OCI-LY1 (cell line): Measurements from ENCODE around the gene HNRNPLL.

Experiments
- H2AFZ ChIP-seq: fragments of 200-600 bp; sonication (generic), shearing (Covaris generic); 2 replicates; pipeline ENCODE4 v1.6.0; 2014; ENCODE audit warnings: antibody characterized with exemption, mild to moderate bottlenecking, low read length
- H3F3A ChIP-seq: fragments of 200-600 bp; sonication (generic), shearing (Covaris generic); 2 replicates; pipeline ENCODE4 v1.6.0; 2014; ENCODE audit warnings: mild to moderate bottlenecking, antibody characterized with exemption, low read length, moderate library complexity; ENCODE audit not compliant: insufficient read depth
- H3K27ac ChIP-seq: fragments of 200-600 bp; sonication (generic); 2 replicates; pipeline ENCODE4 v1.5.1; 2014; ENCODE audit warnings: low read length, mixed run types, mild to moderate bottlenecking, low read depth; ENCODE audit not compliant: poor library complexity, severe bottlenecking
- H3K27me3 ChIP-seq: fragments of 200-600 bp; sonication (generic); 2 replicates; pipeline ENCODE4 v1.6.0; 2014; ENCODE audit warnings: antibody characterized with exemption, mild to moderate bottlenecking, low read length, moderate library complexity; ENCODE audit not compliant: insufficient read depth
- H3K36me3 ChIP-seq: fragments of 200-600 bp; sonication (generic); 2 replicates; pipeline ENCODE4 v1.6.1; 2014; ENCODE audit warnings: mild to moderate bottlenecking, antibody characterized with exemption, low read length, moderate library complexity, mixed read lengths; ENCODE audit not compliant: insufficient read depth
- H3K4me1 ChIP-seq: fragments of 200-600 bp; sonication (generic); 2 replicates; pipeline ENCODE4 v1.5.1; 2014; ENCODE audit warnings: mild to moderate bottlenecking, low read length, moderate library complexity; ENCODE audit not compliant: insufficient read depth, severe bottlenecking
- H3K4me2 ChIP-seq: fragments of 200-600 bp; sonication (generic), shearing (Covaris generic); 2 replicates; pipeline ENCODE4 v1.6.1; 2014; ENCODE audit warnings: low read length
- H3K4me3 ChIP-seq: fragments of 200-600 bp; sonication (generic); 2 replicates; pipeline ENCODE4 v1.5.1; 2014; ENCODE audit warnings: low read length, low read depth, mild to moderate bottlenecking, mixed read lengths; ENCODE audit not compliant: poor library complexity, severe bottlenecking
- H3K79me2 ChIP-seq: fragments of 200-600 bp; shearing (Covaris generic); 2 replicates; pipeline ENCODE4 v1.6.1; 2016; ENCODE audit warnings: mixed run types, low read length, mixed read lengths; ENCODE audit not compliant: insufficient read depth
- H3K9ac ChIP-seq: fragments of 200-600 bp; sonication (generic), shearing (Covaris generic); 2 replicates; pipeline ENCODE4 v1.6.1; 2014; ENCODE audit warnings: mild to moderate bottlenecking, low read length, mixed read lengths
- H3K9me2 ChIP-seq: fragments of 200-600 bp; sonication (generic), shearing (Covaris generic); 2 replicates; pipeline ENCODE4 v1.6.1; 2014; ENCODE audit warnings: low read depth, mild to moderate bottlenecking, low read length, mixed read lengths
- H3K9me3 ChIP-seq: fragments of 200-600 bp; shearing (Covaris generic); 2 replicates; pipeline ENCODE4 v1.6.1; 2014; ENCODE audit warnings: low read length, mixed read lengths
- H4K20me1 ChIP-seq: fragments of 200-600 bp; sonication (generic), shearing (Covaris generic); 2 replicates; pipeline ENCODE4 v1.6.0; 2016; ENCODE audit warnings: mild to moderate bottlenecking, low read length; ENCODE audit not compliant: insufficient read depth
- CTCF ChIP-seq: fragments of 200-600 bp; sonication (generic), shearing (Covaris generic); IDR thresholded peaks from 2 replicates; pipeline ENCODE4 v1.5.1; 2017; ENCODE audit warnings: mild to moderate bottlenecking, antibody characterized with exemption, low read length, moderate library complexity, mixed read lengths
- EZH2 ChIP-seq: fragments of 200-600 bp; sonication (generic), shearing (Covaris generic); IDR thresholded peaks from 2 replicates; pipeline ENCODE4 v1.8.0; 2017; ENCODE audit warnings: borderline replicate concordance, mixed run types, mild to moderate bottlenecking, antibody characterized with exemption, low read length, moderate library complexity, mixed read lengths

The HNRNPLL gene

DNA sequence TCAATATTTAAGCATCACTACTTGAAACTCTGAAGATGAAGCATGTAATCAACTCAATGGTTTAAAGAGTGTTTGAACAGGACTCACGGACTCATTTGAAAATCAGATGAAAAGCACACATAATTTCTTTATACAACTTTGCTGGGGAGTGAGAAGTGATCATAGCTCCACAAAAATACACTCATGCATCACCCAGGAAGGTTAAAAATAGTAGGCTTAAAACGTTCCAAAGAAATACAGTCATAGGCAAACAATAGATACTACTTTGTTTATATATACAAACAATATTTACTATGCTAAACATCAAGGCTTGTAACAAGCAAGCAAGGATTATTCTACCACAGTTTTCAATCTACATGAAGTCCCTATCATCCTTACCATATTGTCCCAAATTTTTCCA lies 11.6 kb downstream of the HNRNPLL start:
- Histone ChIP-seq H4K20me1 (no peaks in the 10 kb centered on the region), H3K9me2 (no peaks in the 10 kb centered on the region), H3K27ac (no peak overlapping the region), H3K4me2 (no peak overlapping the region), H3K79me2 (no peaks in the 10 kb centered on the region), H3K36me3 (no peaks in the 10 kb centered on the region), H3K4me3 (no peak overlapping the region), H3K27me3 (no peaks in the 10 kb centered on the region), H2AFZ (no peak overlapping the region), H3K4me1 (no peaks in the 10 kb centered on the region), H3K9me3 (no peaks in the 10 kb centered on the region), H3F3A (no peaks in the 10 kb centered on the region), H3K9ac (no peak overlapping the region)
- TF ChIP-seq CTCF (no peak), EZH2 (no peak)

DNA sequence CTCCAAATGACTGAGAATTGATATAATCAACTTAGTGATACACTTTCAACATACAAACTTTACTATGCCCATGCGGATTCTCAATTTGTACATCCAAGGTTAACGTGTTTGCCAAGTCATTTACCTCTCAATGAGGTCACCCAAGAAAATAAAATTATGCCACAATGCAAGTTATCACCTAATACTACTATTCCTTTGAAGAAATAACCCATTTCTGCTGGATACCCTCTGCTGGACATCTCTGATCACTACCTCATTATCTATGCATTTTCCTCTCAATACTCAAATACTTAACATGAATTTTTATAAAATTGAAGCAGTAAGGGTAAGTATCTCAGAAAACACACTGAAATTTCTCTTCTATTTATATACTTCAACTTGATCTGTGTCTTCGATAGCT lies 12.7 kb downstream of the HNRNPLL start:
- Histone ChIP-seq H3K27me3 (no peaks in the 10 kb centered on the region), H3K27ac (no peak overlapping the region), H3K79me2 (no peaks in the 10 kb centered on the region), H2AFZ (no peak overlapping the region), H3K4me3 (no peak overlapping the region), H3K9ac (no peak overlapping the region), H3K36me3 (no peaks in the 10 kb centered on the region), H3K4me2 (no peak overlapping the region), H4K20me1 (no peaks in the 10 kb centered on the region), H3F3A (no peaks in the 10 kb centered on the region), H3K9me2 (no peaks in the 10 kb centered on the region), H3K4me1 (no peaks in the 10 kb centered on the region), H3K9me3 (no peaks in the 10 kb centered on the region)
- TF ChIP-seq CTCF (peak; percentile 17; the same call in 1 of the 2 replicates), EZH2 (no peak)

GRCh38 chr2:38586931-38587330 lies 15.8 kb downstream of the HNRNPLL start:
- Histone ChIP-seq H3F3A (no peaks in the 10 kb centered on the region), H3K9me2 (no peaks in the 10 kb centered on the region), H3K4me2 (no peak overlapping the region), H3K27me3 (no peaks in the 10 kb centered on the region), H3K79me2 (no peaks in the 10 kb centered on the region), H3K4me3 (no peak overlapping the region), H4K20me1 (no peaks in the 10 kb centered on the region), H3K4me1 (no peaks in the 10 kb centered on the region), H3K27ac (no peak overlapping the region), H3K9ac (no peak overlapping the region), H3K36me3 (no peaks in the 10 kb centered on the region), H3K9me3 (no peaks in the 10 kb centered on the region), H2AFZ (no peak overlapping the region)
- no peak for TF ChIP-seq EZH2
- TF ChIP-seq CTCF, result no peak
